Activated CD8-positive, alpha-beta T cell treated with anti-CD3 and anti-CD28 coated beads, Interleukin-2, amount 10 ng/mL, durations not matched to agents 7 days and 5 days (primary cell): Measurements from ENCODE around the gene CNTF. TPM values are rescaled to one million over a fixed set of nuclear protein-coding genes. Genes with fewer than 3 reads are reported as not detected.

Source experiments
- ATAC-seq: fragments of 150-1000 bp; cut with Tn5 transposase; one replicate; pipeline ENCODE4 v1.10.0; 2021; ENCODE audit warnings: moderate library complexity
- CTCF ChIA-PET: fragments of 350-600 bp; sonication (Branson Sonifier 250); formaldehyde crosslinking; loops from one replicate; lab custom pipeline; 2021; ENCODE audit warnings: antibody characterized with exemption; lab: Charles Lee
- POLR2A ChIA-PET: fragments of 350-600 bp; sonication (Branson Sonifier 250); formaldehyde crosslinking; loops from one replicate; lab custom pipeline; 2021; ENCODE audit warnings: antibody characterized with exemption; lab: Charles Lee
- DNase-seq: peaks from one replicate; pipeline ENCODE4 v3.0.0-alpha.2; 2020
- H3K27ac Mint-ChIP-seq: one replicate; pipeline ENCODE4 v1.8.0; 2021; ENCODE audit warnings: mild to moderate bottlenecking, mixed read lengths
- H3K27me3 Mint-ChIP-seq: one replicate; pipeline ENCODE4 v1.8.0; 2021; ENCODE audit warnings: low read depth, mixed read lengths
- H3K36me3 Mint-ChIP-seq: one replicate; pipeline ENCODE4 v1.8.0; 2021; ENCODE audit warnings: low read depth, mixed read lengths
- H3K4me1 Mint-ChIP-seq: one replicate; pipeline ENCODE4 v1.8.0; 2021; ENCODE audit warnings: low read depth, mixed read lengths
- H3K4me3 Mint-ChIP-seq: one replicate; pipeline ENCODE4 v1.8.0; 2021; ENCODE audit warnings: mild to moderate bottlenecking, mixed read lengths
- H3K9me3 Mint-ChIP-seq: one replicate; pipeline ENCODE4 v1.8.0; 2022; ENCODE audit warnings: mixed read lengths; ENCODE audit not compliant: insufficient read depth
- total RNA-seq, 2 experiments: library from RNA; stranded (reverse); gene quantifications; one replicate each; pipeline ENCODE4 v1.2.3, GENCODE V29; 2021

CNTF gene
- total RNA-seq, 2 experiments from 2014 or later, result 2.8 to 4.2 TPM

GRCh38 chr11:58579192-58580129 lies 43.0 kb upstream of the CNTF start:
- peak overlapping the region; percentile 100 for H3K27ac Mint-ChIP-seq
- no peaks in the 10 kb centered on the region for H3K9me3 Mint-ChIP-seq
- ATAC-seq (peak; percentile 53), DNase-seq (peak; percentile 94)
- POLR2A ChIA-PET, result interaction anchor here (1.0 to 3.0 kb wide), 3 partner anchors 11 to 981 kb away, joined by 4 to 23 read pairs (median 9); no protein-coding TSS in a partner anchor
- H3K4me3 Mint-ChIP-seq, result peak overlapping the region; percentile 85
- no peaks in the 10 kb centered on the region for H3K27me3 Mint-ChIP-seq
- H3K36me3 Mint-ChIP-seq, result peaks cover 31% of the 10 kb centered on the region
- H3K4me1 Mint-ChIP-seq, result peaks cover 47% of the 10 kb centered on the region
- CTCF ChIA-PET, result interaction anchor here (1.0 to 8.1 kb wide), 4 partner anchors 11 to 55 kb away, joined by 3 to 100 read pairs (median 10); no protein-coding TSS in a partner anchor

- Mint-ChIP-seq H3K27me3 (no peaks in the 10 kb centered on the region), H3K27ac (peak overlapping the region; percentile 91), H3K9me3 (no peaks in the 10 kb centered on the region), H3K4me1 (peaks cover 47% of the 10 kb centered on the region), H3K36me3 (peaks cover 25% of the 10 kb centered on the region), H3K4me3 (peak overlapping the region; percentile 85)
- ChIA-PET POLR2A (interaction anchor here (1.0 kb wide), 1 partner anchor 980 kb away, joined by 4 read pairs; no protein-coding TSS in a partner anchor), CTCF (interaction anchor here (1.0 to 8.1 kb wide), 3 partner anchors 12 to 37 kb away, joined by 3 to 100 read pairs (median 4); no protein-coding TSS in a partner anchor)
- no peak for ATAC-seq
- DNase-seq, result no peak
Measured at GRCh38 chr11:58580311-58580710, 42.2 kb upstream of the CNTF start.

- H3K27ac Mint-ChIP-seq, result no peak overlapping the region
- peak overlapping the region; percentile 12 for H3K4me3 Mint-ChIP-seq
- no peaks in the 10 kb centered on the region for H3K27me3 Mint-ChIP-seq
- POLR2A ChIA-PET, result no interaction called here
- DNase-seq, result no peak
- H3K36me3 Mint-ChIP-seq, result peaks cover 38% of the 10 kb centered on the region
- no peaks in the 10 kb centered on the region for H3K9me3 Mint-ChIP-seq
- no peak for ATAC-seq
- H3K4me1 Mint-ChIP-seq, result peaks cover 39% of the 10 kb centered on the region
- CTCF ChIA-PET, result interaction anchor here (0.7 to 8.1 kb wide), 7 partner anchors 14 to 781 kb away, joined by 3 to 100 read pairs (median 4); no protein-coding TSS in a partner anchor
Measured at GRCh38 chr11:58582437-58582836, 40.0 kb upstream of the CNTF start.

GRCh38 chr11:58586998-58587397 lies 35.5 kb upstream of the CNTF start:
- Mint-ChIP-seq H3K4me3 (no peak overlapping the region), H3K27me3 (no peaks in the 10 kb centered on the region), H3K27ac (no peak overlapping the region), H3K9me3 (no peaks in the 10 kb centered on the region), H3K4me1 (peaks cover 31% of the 10 kb centered on the region), H3K36me3 (peaks cover 42% of the 10 kb centered on the region)
- DNase-seq (no peak), ATAC-seq (no peak)
- ChIA-PET POLR2A (no interaction called here), CTCF (interaction anchor here (1.2 to 2.4 kb wide), 4 partner anchors 10 to 43 kb away, joined by 4 to 13 read pairs (median 8); partner anchors contain the start of gene LPXN)

DNA sequence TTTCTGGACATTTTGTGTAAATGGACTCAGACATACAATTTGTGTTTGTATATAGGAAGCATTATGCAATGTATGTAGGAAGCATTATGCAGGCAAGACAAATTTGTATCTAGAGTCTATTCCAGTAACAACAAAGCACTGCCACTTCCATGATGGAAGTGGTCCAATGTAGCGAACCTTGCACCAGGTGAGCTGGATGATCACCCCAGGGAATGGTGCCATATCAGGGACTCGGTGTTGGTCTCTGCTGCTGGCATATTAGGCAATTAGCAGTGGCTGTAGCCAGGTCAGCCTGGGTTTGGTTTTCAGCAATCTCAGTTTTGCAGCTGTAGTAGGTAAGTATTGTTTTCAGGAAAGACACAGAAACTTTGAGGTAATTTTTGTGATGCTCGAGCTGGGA lies 30.8 kb upstream of the CNTF start:
- H3K27me3 Mint-ChIP-seq, result no peaks in the 10 kb centered on the region
- ChIA-PET CTCF (no interaction called here), POLR2A (no interaction called here)
- H3K4me1 Mint-ChIP-seq, result peaks cover 30% of the 10 kb centered on the region
- ATAC-seq (no peak), DNase-seq (no peak)
- peaks cover 49% of the 10 kb centered on the region for H3K36me3 Mint-ChIP-seq
- H3K4me3 Mint-ChIP-seq, result no peak overlapping the region
- no peak overlapping the region for H3K27ac Mint-ChIP-seq
- no peaks in the 10 kb centered on the region for H3K9me3 Mint-ChIP-seq

DNA sequence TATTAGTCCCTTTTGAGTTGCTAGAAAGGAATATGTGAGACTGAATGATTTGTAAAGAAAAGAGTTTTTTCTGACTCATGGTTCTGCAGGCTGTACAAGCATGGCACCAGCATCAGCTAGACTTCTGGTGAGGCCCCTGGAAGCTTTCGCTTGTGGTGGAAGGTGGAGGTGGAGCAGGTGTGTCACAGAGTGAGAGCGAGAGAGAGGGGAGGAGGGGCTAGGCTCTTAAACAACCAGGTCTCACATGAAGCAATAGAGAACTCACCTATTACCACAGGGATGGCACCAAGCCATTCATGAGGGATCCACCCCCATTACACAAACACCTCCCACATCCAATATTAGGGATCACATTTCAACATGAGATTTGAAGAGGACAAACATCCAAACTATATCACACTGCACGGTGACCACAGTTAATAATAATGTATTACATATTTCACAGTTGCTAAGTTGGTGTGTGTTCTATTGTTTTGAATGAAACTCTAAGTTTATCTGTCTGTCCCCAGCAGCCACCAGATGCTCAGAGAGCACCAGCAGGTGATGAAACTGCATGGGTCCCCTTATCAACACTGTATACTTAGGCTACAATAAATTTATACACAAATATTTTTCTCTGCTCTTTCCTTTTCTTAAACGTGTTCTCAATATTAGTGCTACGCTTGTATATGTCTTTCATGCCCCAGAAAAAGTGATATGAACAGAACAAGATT lies 29.5 kb upstream of the CNTF start:
- Mint-ChIP-seq H3K4me3 (no peak overlapping the region), H3K9me3 (no peaks in the 10 kb centered on the region), H3K27me3 (no peaks in the 10 kb centered on the region), H3K4me1 (peaks cover 39% of the 10 kb centered on the region), H3K27ac (no peak overlapping the region), H3K36me3 (peaks cover 47% of the 10 kb centered on the region)
- ChIA-PET CTCF (no interaction called here), POLR2A (no interaction called here)
- DNase-seq (no peak), ATAC-seq (no peak)

DNA sequence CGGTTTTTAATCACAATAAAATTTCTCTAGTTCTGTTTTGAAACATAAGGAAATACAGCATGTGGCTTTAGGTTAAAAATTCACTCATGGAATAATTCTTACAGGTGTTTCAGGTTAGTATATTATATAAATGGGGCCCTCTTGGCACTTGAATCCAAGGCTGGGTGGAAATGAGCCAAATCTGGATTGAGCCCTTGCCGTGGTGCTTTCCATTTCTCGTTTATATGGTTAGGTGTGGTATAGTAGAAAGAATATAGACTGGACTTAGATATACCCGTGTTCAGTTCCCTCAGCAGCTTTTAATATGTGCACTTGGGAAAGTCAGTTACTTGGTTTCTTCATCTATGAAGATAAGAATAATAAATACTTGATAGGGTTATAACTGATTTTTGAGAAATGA lies 27.6 kb upstream of the CNTF start:
- Mint-ChIP-seq H3K27ac (no peak overlapping the region), H3K27me3 (no peaks in the 10 kb centered on the region), H3K36me3 (peaks cover 49% of the 10 kb centered on the region), H3K4me3 (no peak overlapping the region), H3K4me1 (peaks cover 48% of the 10 kb centered on the region), H3K9me3 (no peaks in the 10 kb centered on the region)
- ChIA-PET CTCF (interaction anchor here (1.3 to 1.6 kb wide), 3 partner anchors 27 to 34 kb away, joined by 3 to 4 read pairs (median 4); no protein-coding TSS in a partner anchor), POLR2A (no interaction called here)
- DNase-seq, result no peak
- no peak for ATAC-seq

GRCh38 chr11:58596621-58597020 lies 25.8 kb upstream of the CNTF start:
- peak overlapping the region; percentile 40 for H3K27ac Mint-ChIP-seq
- no peaks in the 10 kb centered on the region for H3K9me3 Mint-ChIP-seq
- peaks cover 59% of the 10 kb centered on the region for H3K4me1 Mint-ChIP-seq
- H3K27me3 Mint-ChIP-seq, result no peaks in the 10 kb centered on the region
- H3K4me3 Mint-ChIP-seq, result no peak overlapping the region
- DNase-seq (no peak), ATAC-seq (no peak)
- ChIA-PET POLR2A (interaction anchor here (1.1 kb wide), 1 partner anchor 24 kb away, joined by 3 read pairs; no protein-coding TSS in a partner anchor), CTCF (interaction anchor here (0.9 to 3.0 kb wide), 6 partner anchors 10 to 33 kb away, joined by 3 to 16 read pairs (median 6); no protein-coding TSS in a partner anchor)
- peaks cover 53% of the 10 kb centered on the region for H3K36me3 Mint-ChIP-seq

GRCh38 chr11:58597486-58598144 lies 24.9 kb upstream of the CNTF start:
- no peaks in the 10 kb centered on the region for H3K27me3 Mint-ChIP-seq
- no peak for DNase-seq
- ATAC-seq, result no peak
- ChIA-PET CTCF (interaction anchor here (0.6 to 3.0 kb wide), 9 partner anchors 9 to 72 kb away, joined by 3 to 16 read pairs (median 4); no protein-coding TSS in a partner anchor), POLR2A (interaction anchor here (1.0 to 1.1 kb wide), 2 partner anchors 22 to 25 kb away, joined by 3 to 4 read pairs; partner anchors contain the start of gene LPXN)
- no peak overlapping the region for H3K4me3 Mint-ChIP-seq
- H3K4me1 Mint-ChIP-seq, result peaks cover 53% of the 10 kb centered on the region
- H3K9me3 Mint-ChIP-seq, result no peaks in the 10 kb centered on the region
- peaks cover 56% of the 10 kb centered on the region for H3K36me3 Mint-ChIP-seq
- H3K27ac Mint-ChIP-seq, result no peak overlapping the region

- H3K4me3 Mint-ChIP-seq, result no peak overlapping the region
- ATAC-seq, result no peak
- ChIA-PET CTCF (interaction anchor here (3.3 kb wide), 1 partner anchor 32 kb away, joined by 12 read pairs; no protein-coding TSS in a partner anchor), POLR2A (no interaction called here)
- H3K9me3 Mint-ChIP-seq, result no peaks in the 10 kb centered on the region
- H3K4me1 Mint-ChIP-seq, result peaks cover 67% of the 10 kb centered on the region
- peaks cover 70% of the 10 kb centered on the region for H3K36me3 Mint-ChIP-seq
- H3K27ac Mint-ChIP-seq, result no peak overlapping the region
- no peaks in the 10 kb centered on the region for H3K27me3 Mint-ChIP-seq
- DNase-seq, result no peak
Measured at GRCh38 chr11:58600510-58600909, 22.0 kb upstream of the CNTF start.
